ENCODE results near the gene NOL4L.
A peak's percentile ranks its signal among the peaks of the same experiment; 100 is the strongest.

- TF ChIP-seq CTCF (IDR thresholded peaks at IDR 0.05; ENCODE audit: insufficient read depth, low read length, poor library complexity, severe bottlenecking) (peak; percentile 76), EZH2phosphoT487 (conservative IDR thresholded peaks at IDR 0.05; ENCODE audit: low read length) (no peak)
Measured at GRCh38 chr20:32484958-32485769, 100.0 kb downstream of the NOL4L start.
